HG02852 (cell line): ENCODE data around the gene ANTXR2.
"Not testable (repeated sequence)": the region's sequence is repeated elsewhere in the genome, so short reads cannot be mapped to it uniquely, and the experiment has no call there.

Experiments used
- ATAC-seq: cut with Tn5 transposase; IDR thresholded peaks from one replicate; pipeline ENCODE4 v1.9.1; 2021; ENCODE audit warnings: mild to moderate bottlenecking, moderate library complexity; ENCODE audit not compliant: unreplicated experiment

Gene ANTXR2

GRCh38 chr4:80072744-80073472 is at the start of gene ANTXR2:
ANTXR2 (minus strand) TSS chr4:80073229; CDS start chr4:80072560, 669 bp downstream.
- ATAC-seq, result peak; percentile 69

GRCh38 chr4:80121815-80122214 is 48.8 kb upstream of the ANTXR2 start:
- ATAC-seq, result not testable (repeated sequence)

GRCh38 chr4:80119620-80120019 is 46.6 kb upstream of the ANTXR2 start:
- not testable (repeated sequence) for ATAC-seq

GRCh38 chr4:80116516-80116915 is 43.5 kb upstream of the ANTXR2 start:
- no peak for ATAC-seq

GRCh38 chr4:80115368-80116181 is 42.5 kb upstream of the ANTXR2 start:
- no peak for ATAC-seq

- ATAC-seq, result no peak
These were observed 41.8 kb upstream of the ANTXR2 start for GRCh38 chr4:80114732-80115265.

- no peak for ATAC-seq
These were observed 40.6 kb upstream of the ANTXR2 start for GRCh38 chr4:80113615-80114014.

- no peak for ATAC-seq
These were observed 39.2 kb upstream of the ANTXR2 start for GRCh38 chr4:80112236-80112635.

GRCh38 chr4:80111276-80111675 is 38.2 kb upstream of the ANTXR2 start:
- no peak for ATAC-seq

- ATAC-seq, result no peak
These were observed 34.3 kb upstream of the ANTXR2 start for GRCh38 chr4:80107374-80107773.

- ATAC-seq, result no peak
These were observed 31.9 kb upstream of the ANTXR2 start for GRCh38 chr4:80104927-80105326.

GRCh38 chr4:80103629-80104028 is 30.6 kb upstream of the ANTXR2 start:
- no peak for ATAC-seq

- no peak for ATAC-seq
These were observed 28.7 kb upstream of the ANTXR2 start for GRCh38 chr4:80101792-80102116.

- ATAC-seq, result no peak
These were observed 28.2 kb upstream of the ANTXR2 start for GRCh38 chr4:80101071-80101791.

- ATAC-seq, result no peak
These were observed 26.6 kb upstream of the ANTXR2 start for GRCh38 chr4:80099671-80100070.

- no peak for ATAC-seq
These were observed 25.6 kb upstream of the ANTXR2 start for GRCh38 chr4:80098635-80099034.

- no peak for ATAC-seq
These were observed 24.6 kb upstream of the ANTXR2 start for GRCh38 chr4:80097400-80098177.

GRCh38 chr4:80096175-80096850 is 23.3 kb upstream of the ANTXR2 start:
- ATAC-seq, result no peak

- no peak for ATAC-seq
These were observed 21.2 kb upstream of the ANTXR2 start for GRCh38 chr4:80094191-80094590.

- no peak for ATAC-seq
These were observed 20.5 kb upstream of the ANTXR2 start for GRCh38 chr4:80093563-80093962.
